ENCODE measurements around the gene EFHB. TPM values are rescaled to one million over a fixed set of nuclear protein-coding genes. Genes with fewer than 3 reads are reported as not detected.
"Not testable (repeated sequence)": the region's sequence is repeated elsewhere in the genome, so short reads cannot be mapped to it uniquely, and the experiment has no call there.

The EFHB gene
- total RNA-seq, 4 donors from 2014 or later: not detected

- H3K27me3 ChIP-seq: no peaks in the 10 kb centered on the region
- no peaks in the 10 kb centered on the region for H3K9me3 ChIP-seq
- ATAC-seq (no peak), DNase-seq (no peak)
- no peaks in the 10 kb centered on the region for H3K4me1 ChIP-seq
- in situ Hi-C loops (cut with MboI; ENCODE audit: low sequenced_read_pairs in 4 of 4) (no loop called here), intact Hi-C loops (cut with DNase I; ENCODE audit: low total_unique reads) (no loop called here)
- TF ChIP-seq CTCF (IDR thresholded peaks at IDR 0.05 in 4 of 5, conservative IDR thresholded peaks at IDR 0.05 in 1 of 5): no peak
- TF ChIP-seq POLR2A (IDR thresholded peaks at IDR 0.05): no peak
- H3K27ac ChIP-seq: no peak overlapping the region
- H3K36me3 ChIP-seq: no peaks in the 10 kb centered on the region
- H3K4me3 ChIP-seq: no peak overlapping the region
These were observed 32.1 kb downstream of the EFHB start for GRCh38 chr3:19901918-19902317.

DNA sequence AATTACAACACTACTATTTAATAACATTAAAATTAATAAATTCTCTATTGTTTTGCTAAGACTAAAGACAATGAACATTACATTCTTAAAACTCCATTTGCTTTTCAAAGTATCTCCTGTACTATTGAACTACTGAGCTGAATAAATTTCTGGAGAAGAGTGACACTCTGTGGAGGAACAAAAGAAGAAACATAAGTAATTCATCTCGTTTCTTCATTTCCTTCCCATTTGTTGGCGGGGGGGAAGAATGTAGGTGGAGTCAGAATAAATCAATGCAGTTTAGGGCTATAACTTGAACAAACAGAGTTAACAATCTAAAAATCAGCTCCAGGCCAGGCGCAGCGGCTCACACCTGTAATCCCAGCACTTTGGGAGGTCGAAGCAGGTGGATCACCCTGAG is 32.7 kb downstream of the EFHB start:
- intact Hi-C loops (cut with DNase I; ENCODE audit: low total_unique reads) (no loop called here), in situ Hi-C loops (cut with MboI; ENCODE audit: low sequenced_read_pairs in 4 of 4) (no loop called here)
- no peak for DNase-seq
- Histone ChIP-seq H3K27ac (no peak overlapping the region), H3K4me3 (no peak overlapping the region), H3K9me3 (no peaks in the 10 kb centered on the region), H3K4me1 (no peaks in the 10 kb centered on the region), H3K36me3 (no peaks in the 10 kb centered on the region), H3K27me3 (no peaks in the 10 kb centered on the region)
- TF ChIP-seq CTCF (IDR thresholded peaks at IDR 0.05 in 4 of 5, conservative IDR thresholded peaks at IDR 0.05 in 1 of 5): no peak
- TF ChIP-seq POLR2A (IDR thresholded peaks at IDR 0.05): no peak
- no peak for ATAC-seq

DNA sequence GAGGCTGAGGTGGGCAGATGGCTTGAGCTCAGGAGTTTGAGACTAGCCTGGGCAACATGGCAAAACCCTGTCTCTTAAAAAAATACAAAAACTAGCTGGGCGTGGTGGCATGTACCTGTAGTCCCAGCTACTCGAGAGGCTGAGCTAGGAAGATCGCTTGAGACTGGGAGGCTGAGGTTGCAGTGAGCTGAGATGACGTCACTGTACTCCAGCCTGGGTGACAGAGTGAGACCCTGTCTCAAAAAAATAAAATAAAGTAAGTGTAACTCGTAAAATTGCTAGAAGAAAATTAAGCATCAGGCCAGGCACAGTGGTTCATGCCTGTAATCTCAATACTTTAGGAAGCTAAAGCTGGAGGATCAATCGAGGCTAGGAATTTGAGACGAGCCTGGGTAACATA is 34.2 kb downstream of the EFHB start:
- H3K9me3 ChIP-seq; ATAC-seq; H3K27ac ChIP-seq; in situ Hi-C loops (cut with MboI; ENCODE audit: low sequenced_read_pairs in 4 of 4); H3K36me3 ChIP-seq; H3K4me3 ChIP-seq; DNase-seq; H3K4me1 ChIP-seq; intact Hi-C loops (cut with DNase I; ENCODE audit: low total_unique reads); H3K27me3 ChIP-seq: not testable (repeated sequence)

- no peaks in the 10 kb centered on the region for H3K9me3 ChIP-seq
- no peaks in the 10 kb centered on the region for H3K27me3 ChIP-seq
- intact Hi-C loops (cut with DNase I; ENCODE audit: low total_unique reads) (no loop called here), in situ Hi-C loops (cut with MboI; ENCODE audit: low sequenced_read_pairs in 4 of 4) (no loop called here)
- no peak overlapping the region for H3K4me3 ChIP-seq
- DNase-seq (no peak), ATAC-seq (no peak)
- no peak overlapping the region for H3K27ac ChIP-seq
- H3K4me1 ChIP-seq: no peaks in the 10 kb centered on the region
- TF ChIP-seq CTCF (IDR thresholded peaks at IDR 0.05 in 4 of 5, conservative IDR thresholded peaks at IDR 0.05 in 1 of 5) (no peak), POLR2A (IDR thresholded peaks at IDR 0.05) (no peak)
- H3K36me3 ChIP-seq: no peaks in the 10 kb centered on the region
These were observed 34.8 kb downstream of the EFHB start for GRCh38 chr3:19899264-19899663.

- Histone ChIP-seq H3K27me3 (no peaks in the 10 kb centered on the region), H3K4me3 (no peak overlapping the region), H3K9me3 (no peaks in the 10 kb centered on the region), H3K27ac (no peak overlapping the region), H3K4me1 (no peaks in the 10 kb centered on the region), H3K36me3 (no peaks in the 10 kb centered on the region)
- intact Hi-C loops (cut with DNase I; ENCODE audit: low total_unique reads): no loop called here
- in situ Hi-C loops (cut with MboI; ENCODE audit: low sequenced_read_pairs in 4 of 4): no loop called here
- DNase-seq (no peak), ATAC-seq (no peak)
- TF ChIP-seq CTCF (IDR thresholded peaks at IDR 0.05 in 4 of 5, conservative IDR thresholded peaks at IDR 0.05 in 1 of 5) (no peak), POLR2A (IDR thresholded peaks at IDR 0.05) (no peak)
These were observed 35.3 kb downstream of the EFHB start for GRCh38 chr3:19898721-19899120.

All from gastrocnemius medialis (tissue), 4 donors.